ENCODE measurements around the gene PLAGL2.

The PLAGL2 gene

GRCh38 chr20:32144898-32145662, 62.5 kb downstream of the PLAGL2 start:
- TF ChIP-seq POLR2AphosphoS5 (IDR thresholded peaks at IDR 0.05; ENCODE audit: low read depth) (no peak), CTCF (IDR thresholded peaks at IDR 0.05; ENCODE audit: insufficient read depth, low read length) (no peak), REST (IDR thresholded peaks at IDR 0.05; ENCODE audit: insufficient replicate concordance, low read depth) (no peak), GABPA (IDR thresholded peaks at IDR 0.05; ENCODE audit: low read depth) (no peak), SPI1 (IDR thresholded peaks at IDR 0.05; ENCODE audit: borderline replicate concordance, low read depth) (no peak)
- no peak for DNase-seq (ENCODE audit: low read depth in 1 of 2, low spot score in 1 of 2)
- no peak overlapping the region for H3K4me3 ChIP-seq (replicated peaks; ENCODE audit: insufficient read depth, low read length)
- H3K27ac ChIP-seq (replicated peaks), result no peak overlapping the region
- H3K27me3 ChIP-seq (ENCODE audit: insufficient read depth, poor library complexity, severe bottlenecking), result no peaks in the 10 kb centered on the region

- no peak for DNase-seq (ENCODE audit: low read depth in 1 of 2, low spot score in 1 of 2)
- H3K27me3 ChIP-seq (ENCODE audit: insufficient read depth, poor library complexity, severe bottlenecking), result no peaks in the 10 kb centered on the region
- no peak overlapping the region for H3K4me3 ChIP-seq (replicated peaks; ENCODE audit: insufficient read depth, low read length)
- no peak overlapping the region for H3K27ac ChIP-seq (replicated peaks)
- no peak for TF ChIP-seq REST (IDR thresholded peaks at IDR 0.05; ENCODE audit: insufficient replicate concordance, low read depth)
- TF ChIP-seq SPI1 (IDR thresholded peaks at IDR 0.05; ENCODE audit: borderline replicate concordance, low read depth), result no peak
- TF ChIP-seq POLR2AphosphoS5 (IDR thresholded peaks at IDR 0.05; ENCODE audit: low read depth), result no peak
- TF ChIP-seq GABPA (IDR thresholded peaks at IDR 0.05; ENCODE audit: low read depth), result no peak
- TF ChIP-seq CTCF (IDR thresholded peaks at IDR 0.05; ENCODE audit: insufficient read depth, low read length), result no peak
These were observed 64.6 kb downstream of the PLAGL2 start for GRCh38 chr20:32142991-32143390.

Measured in HL-60 (cell line).